ENCODE data around the gene MAGEA3. TPM values are rescaled to one million over a fixed set of nuclear protein-coding genes. Genes with fewer than 3 reads are reported as not detected.

The MAGEA3 gene, protein sequence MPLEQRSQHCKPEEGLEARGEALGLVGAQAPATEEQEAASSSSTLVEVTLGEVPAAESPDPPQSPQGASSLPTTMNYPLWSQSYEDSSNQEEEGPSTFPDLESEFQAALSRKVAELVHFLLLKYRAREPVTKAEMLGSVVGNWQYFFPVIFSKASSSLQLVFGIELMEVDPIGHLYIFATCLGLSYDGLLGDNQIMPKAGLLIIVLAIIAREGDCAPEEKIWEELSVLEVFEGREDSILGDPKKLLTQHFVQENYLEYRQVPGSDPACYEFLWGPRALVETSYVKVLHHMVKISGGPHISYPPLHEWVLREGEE
- total RNA-seq (2022; extraction: Qiagen RNA extraction; ENCODE audit: low read depth), result 2.5 to 4.6 TPM (median 2.8 TPM) in 5 replicates

DNA sequence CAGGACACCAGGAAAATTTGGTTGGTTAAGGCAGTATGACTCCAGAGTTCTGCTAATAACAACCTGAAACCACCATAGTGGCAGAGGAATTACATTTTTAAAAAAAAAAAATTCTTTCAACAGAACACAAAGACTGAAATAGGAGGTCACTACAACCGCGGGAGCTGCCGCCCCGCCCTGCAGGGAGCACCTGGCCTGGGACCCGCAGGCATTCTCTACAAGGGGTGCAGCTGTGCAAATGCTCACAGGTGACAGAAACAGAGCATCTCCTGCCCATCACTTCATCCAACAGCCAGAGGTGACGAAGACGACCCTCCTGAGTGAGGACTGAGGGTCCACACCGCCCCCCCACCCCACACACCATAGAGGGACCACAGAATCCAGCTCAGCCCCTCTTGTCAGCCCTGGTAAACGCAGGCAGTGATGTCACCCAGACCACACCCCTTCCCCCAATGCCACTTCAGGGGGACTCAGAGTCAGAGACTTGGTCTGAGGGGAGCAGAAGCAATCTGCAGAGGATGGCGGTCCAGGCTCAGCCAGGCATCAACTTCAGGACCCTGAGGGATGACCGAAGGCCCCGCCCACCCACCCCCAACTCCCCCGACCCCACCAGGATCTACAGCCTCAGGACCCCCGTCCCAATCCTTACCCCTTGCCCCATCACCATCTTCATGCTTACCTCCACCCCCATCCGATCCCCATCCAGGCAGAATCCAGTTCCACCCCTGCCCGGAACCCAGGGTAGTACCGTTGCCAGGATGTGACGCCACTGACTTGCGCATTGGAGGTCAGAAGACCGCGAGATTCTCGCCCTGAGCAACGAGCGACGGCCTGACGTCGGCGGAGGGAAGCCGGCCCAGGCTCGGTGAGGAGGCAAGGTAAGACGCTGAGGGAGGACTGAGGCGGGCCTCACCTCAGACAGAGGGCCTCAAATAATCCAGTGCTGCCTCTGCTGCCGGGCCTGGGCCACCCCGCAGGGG is at the start of gene MAGEA3:
Gene MAGEA3, plus strand, starts transcription at position 843 of the 980 bp plus-strand sequence. CDS start 2,039 bp downstream, outside the sequence.

DNA sequence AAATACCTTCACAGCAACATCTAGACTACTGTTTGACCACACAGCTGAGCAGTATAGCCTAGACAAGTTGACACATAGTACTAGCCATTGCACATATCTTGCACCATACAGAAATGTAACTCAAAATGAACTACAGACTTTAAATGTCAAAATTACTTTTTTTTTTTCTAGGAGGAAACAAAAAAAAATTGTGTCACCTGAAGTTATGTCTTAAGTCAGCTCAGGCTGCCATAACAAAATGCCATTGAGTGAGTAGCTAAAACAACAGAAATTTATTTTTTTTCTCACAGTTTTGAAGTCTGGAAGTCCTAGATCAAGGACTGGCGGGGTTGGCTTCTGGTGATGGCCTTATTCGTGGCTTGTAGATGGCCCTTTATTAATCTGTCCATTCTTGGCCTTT is 10.6 kb downstream of the MAGEA3 start, which contains the start of gene CSAG2:
Gene CSAG2, minus strand, starts transcription at position 101 of the 400 bp plus-strand sequence. CDS start 161 bp downstream, outside the sequence.

DNA sequence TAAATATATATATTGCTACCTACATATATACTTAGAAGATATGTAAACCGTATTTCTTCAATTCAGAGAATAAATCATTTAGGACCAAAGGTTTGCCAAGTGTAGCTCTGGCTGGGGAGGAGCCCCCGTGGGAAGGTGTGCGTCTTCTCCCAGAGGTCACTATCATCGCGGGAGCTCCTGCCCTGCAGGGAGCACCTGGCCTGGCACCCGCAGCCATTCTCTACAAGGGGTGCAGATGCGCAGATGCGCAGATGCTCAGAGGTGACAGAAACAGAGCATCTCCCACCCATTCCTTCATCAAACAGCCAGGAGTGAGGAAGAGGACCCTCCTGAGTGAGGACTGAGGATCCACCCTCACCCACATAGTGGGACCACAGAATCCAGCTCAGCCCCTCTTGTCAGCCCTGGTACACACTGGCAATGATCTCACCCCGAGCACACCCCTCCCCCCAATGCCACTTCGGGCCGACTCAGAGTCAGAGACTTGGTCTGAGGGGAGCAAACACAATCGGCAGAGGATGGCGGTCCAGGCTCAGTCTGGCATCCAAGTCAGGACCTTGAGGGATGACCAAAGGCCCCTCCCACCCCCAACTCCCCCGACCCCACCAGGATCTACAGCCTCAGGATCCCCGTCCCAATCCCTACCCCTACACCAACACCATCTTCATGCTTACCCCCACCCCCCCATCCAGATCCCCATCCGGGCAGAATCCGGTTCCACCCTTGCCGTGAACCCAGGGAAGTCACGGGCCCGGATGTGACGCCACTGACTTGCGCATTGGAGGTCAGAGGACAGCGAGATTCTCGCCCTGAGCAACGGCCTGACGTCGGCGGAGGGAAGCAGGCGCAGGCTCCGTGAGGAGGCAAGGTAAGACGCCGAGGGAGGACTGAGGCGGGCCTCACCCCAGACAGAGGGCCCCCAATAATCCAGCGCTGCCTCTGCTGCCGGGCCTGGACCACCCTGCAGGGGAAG is 15.5 kb downstream of the MAGEA3 start, which contains the start of gene MAGEA2B:
Gene MAGEA2B, plus strand, starts transcription at position 814 of the 973 bp plus-strand sequence. CDS start 2,479 bp downstream, outside the sequence.

DNA sequence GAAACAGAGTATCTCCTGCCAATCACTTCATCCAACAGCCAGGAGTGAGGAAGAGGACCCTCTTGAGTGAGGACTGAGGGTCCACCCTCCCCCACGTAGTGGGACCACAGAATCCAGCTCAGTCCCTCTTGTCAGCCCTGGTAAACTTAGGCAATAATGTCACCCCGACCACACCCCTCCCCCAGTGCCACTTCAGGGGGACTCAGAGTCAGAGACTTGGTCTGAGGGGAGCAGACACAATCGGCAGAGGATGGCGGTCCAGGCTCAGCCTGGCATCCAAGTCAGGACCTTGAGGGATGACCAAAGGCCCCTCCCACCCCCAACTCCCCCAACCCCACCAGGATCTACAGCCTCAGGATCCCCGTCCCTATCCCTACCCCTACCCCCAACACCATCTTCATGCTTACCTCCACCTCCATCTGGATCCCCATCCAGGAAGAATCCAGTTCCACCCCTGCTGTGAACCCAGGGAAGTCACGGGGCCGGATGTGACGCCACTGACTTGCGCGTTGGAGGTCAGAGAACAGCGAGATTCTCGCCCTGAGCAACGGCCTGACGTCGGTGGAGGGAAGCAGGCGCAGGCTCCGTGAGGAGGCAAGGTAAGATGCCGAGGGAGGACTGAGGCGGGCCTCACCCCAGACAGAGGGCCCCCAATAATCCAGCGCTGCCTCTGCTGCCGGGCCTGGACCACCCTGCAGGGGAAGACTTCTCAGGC is 34.8 kb downstream of the MAGEA3 start, which contains the start of the genes CSAG1 and MAGEA12:
Gene CSAG1, minus strand, starts transcription at position 461 of the 715 bp plus-strand sequence. CDS start 1,261 bp downstream, outside the sequence.
Gene MAGEA12, plus strand, starts transcription at position 497 of the 715 bp plus-strand sequence. CDS start 2,405 bp downstream, outside the sequence.

Other genes with a start within 250 kb of the MAGEA3 start
- 0.38 to 1.1 TPM (median 0.48 TPM) in 5 replicates for gene GABRA3, start 247.5 kb upstream of the MAGEA3 start, total RNA-seq (2022; extraction: Qiagen RNA extraction; ENCODE audit: low read depth)
- 0.19 to 0.36 TPM (median 0.27 TPM) in 5 replicates for gene GABRQ, start 60.9 kb upstream of the MAGEA3 start, total RNA-seq (2022; extraction: Qiagen RNA extraction; ENCODE audit: low read depth)
- not detected in 5 replicates for gene CSAG2, start 10.5 kb downstream of the MAGEA3 start, total RNA-seq (2022; extraction: Qiagen RNA extraction; ENCODE audit: low read depth)
- 0.23 TPM in 1 of 5 replicates, not detected in the others for gene MAGEA2B, start 15.8 kb downstream of the MAGEA3 start, total RNA-seq (2022; extraction: Qiagen RNA extraction; ENCODE audit: low read depth)
- 0.25 to 0.82 TPM (median 0.59 TPM) in 5 replicates for gene CSAG1, start 34.9 kb downstream of the MAGEA3 start, total RNA-seq (2022; extraction: Qiagen RNA extraction; ENCODE audit: low read depth)
- gene MAGEA12, start 35.0 kb downstream of the MAGEA3 start, total RNA-seq (2022; extraction: Qiagen RNA extraction; ENCODE audit: low read depth), result 0.08 to 0.20 TPM (median 0.13 TPM) in 4 of 5 replicates, not detected in the other
- gene MAGEA2, start 55.0 kb downstream of the MAGEA3 start, total RNA-seq (2022; extraction: Qiagen RNA extraction; ENCODE audit: low read depth), result not detected in 5 replicates
- gene CSAG3, start 60.4 kb downstream of the MAGEA3 start, total RNA-seq (2022; extraction: Qiagen RNA extraction; ENCODE audit: low read depth), result not detected in 5 replicates
- 9.7 to 14.0 TPM (median 13.3 TPM) in 5 replicates for gene MAGEA6, start 70.9 kb downstream of the MAGEA3 start, total RNA-seq (2022; extraction: Qiagen RNA extraction; ENCODE audit: low read depth)
- 52.9 to 93.9 TPM (median 72.5 TPM) in 5 replicates for gene CETN2, start 132.0 kb downstream of the MAGEA3 start, total RNA-seq (2022; extraction: Qiagen RNA extraction; ENCODE audit: low read depth)
- gene NSDHL, start 132.3 kb downstream of the MAGEA3 start, total RNA-seq (2022; extraction: Qiagen RNA extraction; ENCODE audit: low read depth), result 38.2 to 49.3 TPM (median 41.3 TPM) in 5 replicates
- 6.2 to 7.2 TPM (median 6.6 TPM) in 5 replicates for gene ZNF185, start 199.3 kb downstream of the MAGEA3 start, total RNA-seq (2022; extraction: Qiagen RNA extraction; ENCODE audit: low read depth)